Prostate gland (tissue), 2 donors: ENCODE data around the gene DSTN.

Source experiments
- CTCF ChIP-seq, 4 experiments: fragments of 200-600 bp in 2 of 4; fragments of 450-650 bp in 2 of 4; sonication (generic) in 2 of 4; IDR thresholded peaks; 1 replicate in 3 of 4; 2 replicates in 1 of 4; pipeline ENCODE4 v1.5.1; 2016 to 2019; ENCODE audit warnings: antibody characterized with exemption in 4 of 4, mild to moderate bottlenecking in 2 of 4, moderate library complexity in 2 of 4
- POLR2AphosphoS5 ChIP-seq: sonication (generic); formaldehyde crosslinking; IDR thresholded peaks from one replicate; pipeline ENCODE4 v1.6.1; 2017; ENCODE audit warnings: antibody characterized with exemption

GRCh38 chr20:17568972-17569521, 828 bp upstream of the DSTN start:
- TF ChIP-seq POLR2AphosphoS5 (peak; percentile 95), CTCF (IDR thresholded peaks at IDR 0.05) (peak in 1 of 4 experiments; percentile 25)
